Stomach (tissue), 4 donors: Measurements from ENCODE around the gene B4GALNT4.

Experiments
- CTCF ChIP-seq, 7 experiments: fragments of 450-650 bp in 4 of 7; fragments of 200-600 bp in 3 of 7; sonication (generic) in 3 of 7; IDR thresholded peaks; one replicate each; pipeline ENCODE4 v1.5.1; 2016 to 2019; ENCODE audit warnings: antibody characterized with exemption in 7 of 7, control low read depth in 2 of 7, mild to moderate bottlenecking in 1 of 7
- EP300 ChIP-seq: sonication (generic); formaldehyde crosslinking; IDR thresholded peaks from one replicate; pipeline ENCODE4 v1.6.1; 2017; ENCODE audit warnings: antibody characterized with exemption
- POLR2A ChIP-seq, 4 donors: fragments of 450-650 bp; IDR thresholded peaks; one replicate each; pipeline ENCODE4 v1.6.1; 2016; ENCODE audit warnings: antibody characterized with exemption in 4 of 4, control low read depth in 2 of 4, mild to moderate bottlenecking in 1 of 4, moderate library complexity in 1 of 4

GRCh38 chr11:353179-353873 lies 16.0 kb upstream of the B4GALNT4 start:
- TF ChIP-seq CTCF (IDR thresholded peaks at IDR 0.05) (no peak), POLR2A (IDR thresholded peaks at IDR 0.05) (no peak), EP300 (no peak)
